Hepatocyte (in vitro differentiated cells): ENCODE results near the gene AGMAT. TPM values are rescaled to one million over a fixed set of nuclear protein-coding genes. Genes with fewer than 3 reads are reported as not detected.

Source experiments
- DNase-seq: peaks from one replicate; pipeline ENCODE4 v3.0.0-alpha.2; 2016; ENCODE audit warnings: low spot score
- H2AFZ ChIP-seq: fragments of 200-600 bp; sonication (generic); 2 replicates; pipeline ENCODE4 v1.6.0; 2016; ENCODE audit warnings: antibody characterized with exemption, mild to moderate bottlenecking
- H3K27ac ChIP-seq: fragments of 200-600 bp; sonication (generic); 2 replicates; pipeline ENCODE4 v1.5.1; 2016; ENCODE audit warnings: mild to moderate bottlenecking
- H3K27me3 ChIP-seq: fragments of 200-600 bp; sonication (generic); 2 replicates; pipeline ENCODE4 v1.6.1; 2016
- H3K36me3 ChIP-seq: fragments of 200-600 bp; sonication (generic); replicated peaks from 2 replicates; pipeline ENCODE4 v1.5.1; 2016; ENCODE audit warnings: low read depth; ENCODE audit not compliant: insufficient read depth
- H3K4me1 ChIP-seq: fragments of 200-600 bp; sonication (generic); 2 replicates; pipeline ENCODE4 v1.5.1; 2016; ENCODE audit warnings: mild to moderate bottlenecking, moderate library complexity; ENCODE audit not compliant: insufficient read depth
- H3K4me2 ChIP-seq: fragments of 200-600 bp; sonication (generic); 2 replicates; pipeline ENCODE4 v1.6.0; 2016
- H3K4me3 ChIP-seq: fragments of 200-600 bp; sonication (generic); 2 replicates; pipeline ENCODE4 v1.5.1; 2016; ENCODE audit warnings: mild to moderate bottlenecking
- H3K79me2 ChIP-seq: fragments of 200-600 bp; sonication (generic); 2 replicates; pipeline ENCODE4 v1.6.0; 2017; ENCODE audit warnings: mild to moderate bottlenecking
- H3K9me2 ChIP-seq: fragments of 200-600 bp; sonication (generic); replicated peaks from 2 replicates; pipeline ENCODE4 v1.6.0; 2017; ENCODE audit warnings: mild to moderate bottlenecking; ENCODE audit not compliant: insufficient read depth
- H3K9me3 ChIP-seq: fragments of 200-600 bp; sonication (generic); 2 replicates; pipeline ENCODE4 v1.5.1; 2016; ENCODE audit warnings: low read depth, mild to moderate bottlenecking
- H4K20me1 ChIP-seq: fragments of 200-600 bp; sonication (generic); 2 replicates; pipeline ENCODE4 v1.6.0; 2016; ENCODE audit warnings: mild to moderate bottlenecking; ENCODE audit not compliant: insufficient read depth, poor library complexity, severe bottlenecking
- EZH2 ChIP-seq: fragments of 200-600 bp; sonication (generic); IDR thresholded peaks from 2 replicates; pipeline ENCODE4 v1.6.1; 2016; ENCODE audit warnings: antibody characterized with exemption, mild to moderate bottlenecking, borderline replicate concordance
- EZH2phosphoT487 ChIP-seq: fragments of 200-600 bp; sonication (generic); IDR thresholded peaks from one replicate; pipeline ENCODE4 v1.6.1; 2018; ENCODE audit warnings: antibody characterized with exemption, mild to moderate bottlenecking, low read depth, moderate library complexity; ENCODE audit not compliant: unreplicated experiment, severe bottlenecking
- WGBS: methylation state at CpG from one replicate; pipeline ENCODE4 v1.1.6; 2016; ENCODE audit warnings: low lambda C conversion rate; ENCODE audit errors: missing lambda C conversion rate; 5-methylcytosine and 5-hydroxymethylcytosine counted together
- polyA plus RNA-seq: library from polyadenylated mRNA; unstranded; fragments of >200 nt; fragmentation: Nextera tagmentation; extraction: Ambion mirVana; gene quantifications from 2 replicates; pipeline ENCODE4 v1.2.1, GENCODE V29; 2016
- total RNA-seq: library from RNA; depleted of rRNA; stranded (reverse); fragments of >200 nt; gene quantifications from 2 replicates; pipeline ENCODE4 v1.2.3, GENCODE V29; 2014
- TF ChIP-seq, protein P1 (sequence below): fragments of 200-600 bp; sonication (generic); IDR thresholded peaks from 2 replicates; pipeline ENCODE4 v1.5.1; 2016; ENCODE audit warnings: antibody characterized with exemption, mild to moderate bottlenecking; ENCODE audit not compliant: poor library complexity

AGMAT gene
- total and polyA plus RNA-seq, 2 experiments from 2014 or later: 28.7 to 42.9 TPM

GRCh38 chr1:15557008-15557407, 27.8 kb downstream of the AGMAT start:
- no peaks in the 10 kb centered on the region for H4K20me1 ChIP-seq
- no peaks in the 10 kb centered on the region for H3K36me3 ChIP-seq
- H3K27ac ChIP-seq: no peak overlapping the region
- no peak overlapping the region for H3K4me2 ChIP-seq
- no peak overlapping the region for H3K4me3 ChIP-seq
- H3K9me3 ChIP-seq: no peaks in the 10 kb centered on the region
- no peaks in the 10 kb centered on the region for H3K9me2 ChIP-seq
- H3K79me2 ChIP-seq: no peaks in the 10 kb centered on the region
- no peaks in the 10 kb centered on the region for H3K27me3 ChIP-seq
- no peak overlapping the region for H2AFZ ChIP-seq
- H3K4me1 ChIP-seq: peaks cover 2% of the 10 kb centered on the region
- TF ChIP-seq, protein P1, sequence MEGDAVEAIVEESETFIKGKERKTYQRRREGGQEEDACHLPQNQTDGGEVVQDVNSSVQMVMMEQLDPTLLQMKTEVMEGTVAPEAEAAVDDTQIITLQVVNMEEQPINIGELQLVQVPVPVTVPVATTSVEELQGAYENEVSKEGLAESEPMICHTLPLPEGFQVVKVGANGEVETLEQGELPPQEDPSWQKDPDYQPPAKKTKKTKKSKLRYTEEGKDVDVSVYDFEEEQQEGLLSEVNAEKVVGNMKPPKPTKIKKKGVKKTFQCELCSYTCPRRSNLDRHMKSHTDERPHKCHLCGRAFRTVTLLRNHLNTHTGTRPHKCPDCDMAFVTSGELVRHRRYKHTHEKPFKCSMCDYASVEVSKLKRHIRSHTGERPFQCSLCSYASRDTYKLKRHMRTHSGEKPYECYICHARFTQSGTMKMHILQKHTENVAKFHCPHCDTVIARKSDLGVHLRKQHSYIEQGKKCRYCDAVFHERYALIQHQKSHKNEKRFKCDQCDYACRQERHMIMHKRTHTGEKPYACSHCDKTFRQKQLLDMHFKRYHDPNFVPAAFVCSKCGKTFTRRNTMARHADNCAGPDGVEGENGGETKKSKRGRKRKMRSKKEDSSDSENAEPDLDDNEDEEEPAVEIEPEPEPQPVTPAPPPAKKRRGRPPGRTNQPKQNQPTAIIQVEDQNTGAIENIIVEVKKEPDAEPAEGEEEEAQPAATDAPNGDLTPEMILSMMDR: no peak
- TF ChIP-seq EZH2: no peak
- no peak for TF ChIP-seq EZH2phosphoT487
- WGBS: 97% methylated on average over 2 of the region's 2 CpGs
- DNase-seq: no peak

GRCh38 chr1:15550573-15550972, 34.3 kb downstream of the AGMAT start:
- WGBS: 97% methylated on average over 6 of the region's 6 CpGs
- no peak for TF ChIP-seq EZH2phosphoT487
- TF ChIP-seq, protein P1: no peak
- no peak for TF ChIP-seq EZH2

DNA sequence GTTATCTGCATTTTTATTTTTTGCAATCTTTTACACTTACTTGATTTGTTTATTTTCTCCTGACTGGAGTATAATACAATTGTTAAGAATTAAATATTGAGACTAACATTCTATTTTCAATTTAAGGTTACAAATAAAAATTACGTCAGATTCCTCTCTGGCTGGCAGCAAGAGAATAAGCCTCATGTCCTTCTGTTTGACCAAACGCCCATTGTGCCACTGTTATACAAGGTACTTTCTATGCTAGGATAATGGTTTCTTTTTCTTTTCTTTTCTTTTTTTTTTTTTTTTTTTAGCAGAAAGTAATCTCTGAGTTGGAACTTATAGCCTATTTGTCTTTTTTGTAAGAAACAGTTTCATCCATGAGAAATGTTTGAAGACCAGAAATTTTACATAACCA, 38.2 kb downstream of the AGMAT start:
- Histone ChIP-seq H3K36me3 (no peaks in the 10 kb centered on the region), H3K4me1 (no peaks in the 10 kb centered on the region)
- WGBS: 98% methylated on average over 2 of the region's 2 CpGs

More at GRCh38 chr1:15550573-15550972, 34.3 kb downstream of the AGMAT start:
- Histone ChIP-seq H3K27me3 (no peaks in the 10 kb centered on the region), H3K36me3 (no peaks in the 10 kb centered on the region), H4K20me1 (no peaks in the 10 kb centered on the region), H3K4me3 (no peak overlapping the region), H3K4me1 (no peaks in the 10 kb centered on the region), H3K9me2 (no peaks in the 10 kb centered on the region), H2AFZ (no peak overlapping the region), H3K79me2 (no peaks in the 10 kb centered on the region), H3K27ac (no peak overlapping the region), H3K4me2 (no peak overlapping the region), H3K9me3 (no peaks in the 10 kb centered on the region)
- DNase-seq: no peak

More for the DNA sequence above, 38.2 kb downstream of the AGMAT start:
- no peak overlapping the region for H2AFZ ChIP-seq
- H3K79me2 ChIP-seq: no peaks in the 10 kb centered on the region
- no peaks in the 10 kb centered on the region for H3K9me3 ChIP-seq
- H4K20me1 ChIP-seq: no peaks in the 10 kb centered on the region
- no peak overlapping the region for H3K4me2 ChIP-seq
- TF ChIP-seq EZH2 (no peak), EZH2phosphoT487 (no peak)
- TF ChIP-seq, protein P1: no peak
- H3K27me3 ChIP-seq: no peaks in the 10 kb centered on the region
- H3K4me3 ChIP-seq: no peak overlapping the region
- H3K9me2 ChIP-seq: no peaks in the 10 kb centered on the region
- H3K27ac ChIP-seq: no peak overlapping the region
- DNase-seq: no peak
